Suprapubic skin (tissue), 4 donors: Measurements from ENCODE around the gene STK32B.

ENCODE experiments used
- CTCF ChIP-seq, 2 donors: fragments of 200-600 bp in 1 of 2; fragments of 450-650 bp in 1 of 2; sonication (generic) in 1 of 2; IDR thresholded peaks; one replicate each; pipeline ENCODE4 v1.5.1; 2016 to 2019; ENCODE audit warnings: antibody characterized with exemption in 2 of 2, mild to moderate bottlenecking in 1 of 2, moderate library complexity in 1 of 2
- EP300 ChIP-seq: sonication (generic); formaldehyde crosslinking; IDR thresholded peaks from one replicate; pipeline ENCODE4 v1.6.1; 2017; ENCODE audit warnings: antibody characterized with exemption
- POLR2A ChIP-seq, 2 donors: fragments of 450-650 bp; IDR thresholded peaks; one replicate each; pipeline ENCODE4 v1.6.1; 2017; ENCODE audit warnings: antibody characterized with exemption in 2 of 2, mild to moderate bottlenecking in 2 of 2, moderate library complexity in 2 of 2
- POLR2AphosphoS5 ChIP-seq, 3 donors: sonication (generic); formaldehyde crosslinking; IDR thresholded peaks; one replicate each; pipeline ENCODE4 v1.6.1; 2017; ENCODE audit warnings: antibody characterized with exemption in 3 of 3

DNA sequence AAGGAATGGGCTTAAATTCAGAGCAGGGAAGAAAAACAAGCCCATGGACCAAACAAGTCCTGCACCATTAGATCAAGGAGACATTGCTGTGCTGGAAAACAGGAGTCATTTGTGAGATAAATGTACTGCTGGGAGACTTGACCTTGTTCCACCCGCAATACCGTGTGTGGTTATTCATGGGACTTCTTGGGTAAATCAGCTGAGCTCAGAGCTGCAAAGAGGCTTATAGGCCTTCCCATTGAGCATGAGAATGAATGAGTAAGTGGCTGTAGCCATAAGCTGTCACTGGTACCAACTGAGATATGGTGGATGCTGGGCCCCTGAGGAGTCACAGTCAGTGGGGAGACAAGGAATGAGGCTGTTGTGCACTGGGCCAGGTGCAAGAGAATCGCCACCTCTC is 29.7 kb upstream of the STK32B start:
- TF ChIP-seq CTCF (IDR thresholded peaks at IDR 0.05) (no peak), POLR2A (IDR thresholded peaks at IDR 0.05) (no peak), EP300 (no peak), POLR2AphosphoS5 (IDR thresholded peaks at IDR 0.05) (no peak)
